Measurements from ENCODE around the gene KCNQ4. TPM values are rescaled to one million over a fixed set of nuclear protein-coding genes. Genes with fewer than 3 reads are reported as not detected.

Gene KCNQ4
- total RNA-seq, 1 experiment from 2014 or later, result 1.4 TPM

DNA sequence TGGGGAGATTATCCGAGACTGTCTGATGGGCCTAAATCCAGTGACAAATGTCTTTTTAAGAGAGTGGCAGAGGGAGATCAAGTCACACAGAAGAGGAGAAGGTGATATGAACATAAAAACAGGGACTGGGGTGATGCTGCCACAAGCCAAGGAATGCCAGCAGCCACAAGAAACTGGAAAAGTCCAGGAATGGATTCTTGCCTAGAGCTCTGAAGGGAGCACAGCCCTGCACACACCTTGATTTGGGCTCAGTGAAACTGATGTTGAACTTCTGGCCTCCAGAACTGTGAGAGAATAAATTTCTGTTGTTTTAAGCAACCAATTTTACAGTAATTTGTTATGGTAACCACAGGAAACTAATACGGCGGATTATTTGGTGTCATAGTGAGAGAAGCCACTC, 59.1 kb downstream of the KCNQ4 start:
- Histone ChIP-seq H2AFZ (ENCODE audit: low read length) (no peak overlapping the region), H3T11ph (ENCODE audit: low read length) (no peak overlapping the region), H2BK12ac (ENCODE audit: insufficient read length, low read depth, low read length) (no peak overlapping the region), H3K4ac (ENCODE audit: low read depth, low read length) (no peak overlapping the region), H3K23me2 (ENCODE audit: insufficient read length, low read depth, low read length, poor library complexity, severe bottlenecking) (no peaks in the 10 kb centered on the region), H3K27me3 (ENCODE audit: insufficient read depth, low read length) (no peaks in the 10 kb centered on the region), H3K79me1 (ENCODE audit: insufficient read depth, low read depth, low read length, poor library complexity, severe bottlenecking) (no peaks in the 10 kb centered on the region), H4K8ac (replicated peaks; ENCODE audit: insufficient read length, low read depth, low read length) (no peak overlapping the region), H4K91ac (ENCODE audit: insufficient read length, low read depth, low read length) (no peak overlapping the region), H3K14ac (ENCODE audit: insufficient read depth, low read length) (no peak overlapping the region), H3K9me3 (ENCODE audit: control insufficient read depth, low read depth, low read length) (no peaks in the 10 kb centered on the region), H2BK120ac (ENCODE audit: low read depth, low read length, poor library complexity, severe bottlenecking) (no peak overlapping the region), H3K56ac (ENCODE audit: insufficient read length, low read depth, low read length) (no peak overlapping the region), H3K4me2 (ENCODE audit: insufficient read depth, insufficient read length, low read length) (no peak overlapping the region), H2BK5ac (ENCODE audit: insufficient read length, low read length) (no peak overlapping the region), H2AK5ac (ENCODE audit: insufficient read length, low read length) (no peak overlapping the region), H4K5ac (ENCODE audit: insufficient read length, low read depth, low read length) (no peak overlapping the region), H3K9ac (ENCODE audit: extremely low read depth, insufficient read length, low read length) (no peak overlapping the region), H3K18ac (ENCODE audit: insufficient read length, low read depth, low read length) (no peak overlapping the region), H2BK15ac (ENCODE audit: low read depth, low read length) (no peak overlapping the region), H3K23ac (ENCODE audit: insufficient read length, low read depth, low read length) (no peak overlapping the region), H3K27ac (ENCODE audit: insufficient read length, low read depth, low read length) (no peak overlapping the region), H3K4me1 (ENCODE audit: insufficient read depth, low read length) (no peaks in the 10 kb centered on the region), H4K20me1 (ENCODE audit: control insufficient read depth, insufficient read depth, insufficient read length) (no peaks in the 10 kb centered on the region), H2BK20ac (ENCODE audit: low read depth, low read length, poor library complexity, severe bottlenecking) (no peak overlapping the region), H3K79me2 (ENCODE audit: insufficient read depth, low read length) (no peaks in the 10 kb centered on the region)
- DNase-seq, result no peak
- Mint-ChIP-seq H3K27me3 (ENCODE audit: low read depth) (peaks cover 15% of the 10 kb centered on the region), H3K4me3 (no peak overlapping the region), H3K9me3 (peaks cover 4 to 5% of the 10 kb centered on the region in 2 experiments; a peak in 4 of 5 replicates), H3K27ac (no peak overlapping the region), H3K4me1 (peaks cover 4 to 8% of the 10 kb centered on the region in 2 experiments), H3K36me3 (ENCODE audit: insufficient read depth in 1 of 3, low read depth in 3 of 3) (no peaks in the 10 kb centered on the region; a peak in 2 of 7 replicates)
- WGBS (ENCODE audit: extremely low coverage, insufficient read length, low lambda C conversion rate), result no CpG with 5 or more reads among the region's 3 CpGs
- TF ChIP-seq, protein P1, sequence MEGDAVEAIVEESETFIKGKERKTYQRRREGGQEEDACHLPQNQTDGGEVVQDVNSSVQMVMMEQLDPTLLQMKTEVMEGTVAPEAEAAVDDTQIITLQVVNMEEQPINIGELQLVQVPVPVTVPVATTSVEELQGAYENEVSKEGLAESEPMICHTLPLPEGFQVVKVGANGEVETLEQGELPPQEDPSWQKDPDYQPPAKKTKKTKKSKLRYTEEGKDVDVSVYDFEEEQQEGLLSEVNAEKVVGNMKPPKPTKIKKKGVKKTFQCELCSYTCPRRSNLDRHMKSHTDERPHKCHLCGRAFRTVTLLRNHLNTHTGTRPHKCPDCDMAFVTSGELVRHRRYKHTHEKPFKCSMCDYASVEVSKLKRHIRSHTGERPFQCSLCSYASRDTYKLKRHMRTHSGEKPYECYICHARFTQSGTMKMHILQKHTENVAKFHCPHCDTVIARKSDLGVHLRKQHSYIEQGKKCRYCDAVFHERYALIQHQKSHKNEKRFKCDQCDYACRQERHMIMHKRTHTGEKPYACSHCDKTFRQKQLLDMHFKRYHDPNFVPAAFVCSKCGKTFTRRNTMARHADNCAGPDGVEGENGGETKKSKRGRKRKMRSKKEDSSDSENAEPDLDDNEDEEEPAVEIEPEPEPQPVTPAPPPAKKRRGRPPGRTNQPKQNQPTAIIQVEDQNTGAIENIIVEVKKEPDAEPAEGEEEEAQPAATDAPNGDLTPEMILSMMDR (conservative IDR thresholded peaks at IDR 0.05), result no peak
